Keratinocyte (primary cell): ENCODE results near the gene CLDN5. TPM values are rescaled to one million over a fixed set of nuclear protein-coding genes. Genes with fewer than 3 reads are reported as not detected.

Experiments used
- DNase-seq: peaks from one replicate; pipeline ENCODE4 v3.0.0-alpha.2; 2011; ENCODE audit warnings: low read depth, missing footprints, low spot score
- FAIRE-seq: peaks from 2 replicates; lab custom pipeline; 2011; peaks lifted over from hg19 to GRCh38; lab: Jason Lieb, UNC
- H2AFZ ChIP-seq: 2 replicates; pipeline ENCODE4 v1.6.0; 2012; ENCODE audit warnings: low read length, control low read depth, inconsistent platforms; ENCODE audit not compliant: control insufficient read depth
- H3K27ac ChIP-seq: 2 replicates; pipeline ENCODE4 v1.5.1; 2011; ENCODE audit warnings: low read length; ENCODE audit not compliant: control insufficient read depth, insufficient read depth
- H3K27me3 ChIP-seq: 3 replicates; pipeline ENCODE4 v1.6.0; 2011; ENCODE audit warnings: low read length; ENCODE audit not compliant: control insufficient read depth, insufficient read depth; ENCODE audit errors: extremely low read depth
- H3K36me3 ChIP-seq, 2 experiments: 2 replicates in 1 of 2; 3 replicates in 1 of 2; pipeline ENCODE4 v1.5.1; 2011; ENCODE audit warnings: low read length in 2 of 2, mild to moderate bottlenecking in 1 of 2; ENCODE audit not compliant: control insufficient read depth in 2 of 2, insufficient read depth in 2 of 2; ENCODE audit errors: extremely low read depth in 1 of 2
- H3K4me1 ChIP-seq: 3 replicates; pipeline ENCODE4 v1.5.1; 2011; ENCODE audit warnings: low read length; ENCODE audit not compliant: control insufficient read depth, insufficient read depth; ENCODE audit errors: extremely low read depth
- H3K4me2 ChIP-seq: 3 replicates; pipeline ENCODE4 v1.6.0; 2011; ENCODE audit warnings: low read depth, low read length; ENCODE audit not compliant: control insufficient read depth, insufficient read depth; ENCODE audit errors: extremely low read depth
- H3K4me3 ChIP-seq, 3 experiments: fragments of 200-600 bp in 1 of 3; sonication (generic) in 1 of 3; 2 replicates in 2 of 3; 3 replicates in 1 of 3; pipeline ENCODE4 v1.5.1; 2011 to 2016; ENCODE audit warnings: low read length in 3 of 3, mild to moderate bottlenecking in 3 of 3, control low read depth in 2 of 3, inconsistent platforms in 1 of 3, low read depth in 1 of 3, mixed read lengths in 1 of 3, mixed run types in 1 of 3, moderate library complexity in 1 of 3; ENCODE audit not compliant: control insufficient read depth in 2 of 3, insufficient read depth in 2 of 3; ENCODE audit errors: extremely low read depth in 1 of 3
- H3K79me2 ChIP-seq: 2 replicates; pipeline ENCODE4 v1.6.0; 2012; ENCODE audit warnings: low read length; ENCODE audit not compliant: control insufficient read depth, insufficient read depth
- H3K9ac ChIP-seq: 3 replicates; pipeline ENCODE4 v1.6.0; 2011; ENCODE audit warnings: low read length; ENCODE audit not compliant: control insufficient read depth, insufficient read depth; ENCODE audit errors: extremely low read depth
- H3K9me1 ChIP-seq: 3 replicates; pipeline ENCODE4 v1.6.0; 2011; ENCODE audit warnings: low read length; ENCODE audit not compliant: control insufficient read depth, insufficient read depth; ENCODE audit errors: extremely low read depth
- H3K9me3 ChIP-seq: 2 replicates; pipeline ENCODE4 v1.5.1; 2012; ENCODE audit warnings: low read depth, low read length; ENCODE audit not compliant: control insufficient read depth
- H4K20me1 ChIP-seq: 3 replicates; pipeline ENCODE4 v1.6.0; 2011; ENCODE audit warnings: low read length; ENCODE audit not compliant: control insufficient read depth, insufficient read depth; ENCODE audit errors: extremely low read depth
- EZH2 ChIP-seq: IDR thresholded peaks from one replicate; pipeline ENCODE4 v1.6.1; 2012; ENCODE audit warnings: inconsistent platforms, mild to moderate bottlenecking, low read length, moderate library complexity
- dilution Hi-C: fragments of 300-500 bp; cut with MboI; formaldehyde crosslinking; loops from one replicate; pipeline ENCODE4 v1.7.0; 2020; ENCODE audit warnings: low sequenced_read_pairs; ENCODE audit not compliant: extremely low pct_ligation_motif_present
- polyA plus RNA-seq, 5 experiments: library from polyadenylated mRNA; depleted of rRNA in 3 of 5; stranded (reverse) in 3 of 5; stranded (forward) in 1 of 5; unstranded in 1 of 5; fragments of >200 nt; gene quantifications; 1 replicate in 1 of 5; 2 replicates in 3 of 5; 3 replicates in 1 of 5; pipeline versions ENCODE4 v1.2.1 to v1.2.3, GENCODE V29; 2011 to 2012; ENCODE audit warnings: missing spikeins in 2 of 5, low read depth in 1 of 5, low replicate concordance in 1 of 5
- TF ChIP-seq, protein P1 (sequence below), 3 experiments: IDR thresholded peaks in 1 of 3; conservative IDR thresholded peaks in 1 of 3; optimal IDR thresholded peaks in 1 of 3; 2 replicates in 2 of 3; 3 replicates in 1 of 3; pipeline versions ENCODE3 to v1.5.1; 2011; ENCODE audit warnings: low read length in 3 of 3, mild to moderate bottlenecking in 3 of 3, moderate library complexity in 2 of 3, control low read depth in 1 of 3, inconsistent platforms in 1 of 3; ENCODE audit not compliant: insufficient read depth in 2 of 3; ENCODE audit errors: extremely low read depth in 1 of 3

The CLDN5 gene
- polyA plus RNA-seq, 1 donor (not counting 4 experiments of a cell fraction or from before 2014, with no cell fraction given) = not detected

- no peaks in the 10 kb centered on the region for H4K20me1 ChIP-seq
- H3K9me1 ChIP-seq = no peaks in the 10 kb centered on the region
- DNase-seq = no peak
- dilution Hi-C loops = no loop called here
- FAIRE-seq = no peak
- H3K27me3 ChIP-seq = no peaks in the 10 kb centered on the region
- H3K9me3 ChIP-seq = no peaks in the 10 kb centered on the region
- no peaks in the 10 kb centered on the region for H3K4me1 ChIP-seq
- no peaks in the 10 kb centered on the region for H3K79me2 ChIP-seq
- H3K36me3 ChIP-seq = peaks cover 0 to 3% of the 10 kb centered on the region in 2 experiments
- no peak overlapping the region for H3K4me3 ChIP-seq
- H3K4me2 ChIP-seq = no peak overlapping the region
- TF ChIP-seq, protein P1, sequence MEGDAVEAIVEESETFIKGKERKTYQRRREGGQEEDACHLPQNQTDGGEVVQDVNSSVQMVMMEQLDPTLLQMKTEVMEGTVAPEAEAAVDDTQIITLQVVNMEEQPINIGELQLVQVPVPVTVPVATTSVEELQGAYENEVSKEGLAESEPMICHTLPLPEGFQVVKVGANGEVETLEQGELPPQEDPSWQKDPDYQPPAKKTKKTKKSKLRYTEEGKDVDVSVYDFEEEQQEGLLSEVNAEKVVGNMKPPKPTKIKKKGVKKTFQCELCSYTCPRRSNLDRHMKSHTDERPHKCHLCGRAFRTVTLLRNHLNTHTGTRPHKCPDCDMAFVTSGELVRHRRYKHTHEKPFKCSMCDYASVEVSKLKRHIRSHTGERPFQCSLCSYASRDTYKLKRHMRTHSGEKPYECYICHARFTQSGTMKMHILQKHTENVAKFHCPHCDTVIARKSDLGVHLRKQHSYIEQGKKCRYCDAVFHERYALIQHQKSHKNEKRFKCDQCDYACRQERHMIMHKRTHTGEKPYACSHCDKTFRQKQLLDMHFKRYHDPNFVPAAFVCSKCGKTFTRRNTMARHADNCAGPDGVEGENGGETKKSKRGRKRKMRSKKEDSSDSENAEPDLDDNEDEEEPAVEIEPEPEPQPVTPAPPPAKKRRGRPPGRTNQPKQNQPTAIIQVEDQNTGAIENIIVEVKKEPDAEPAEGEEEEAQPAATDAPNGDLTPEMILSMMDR (optimal IDR thresholded peaks at IDR 0.05 in 1 of 3, IDR thresholded peaks at IDR 0.05 in 1 of 3, conservative IDR thresholded peaks at IDR 0.05 in 1 of 3; ENCODE audit: extremely low read depth in 1 of 3, insufficient read depth in 2 of 3, low read length in 3 of 3) = no peak
- TF ChIP-seq EZH2 = no peak
- no peak overlapping the region for H3K9ac ChIP-seq
- H2AFZ ChIP-seq = no peak overlapping the region
- no peak overlapping the region for H3K27ac ChIP-seq
These were observed 18.5 kb downstream of the CLDN5 start for GRCh38 chr22:19505735-19506126.

DNA sequence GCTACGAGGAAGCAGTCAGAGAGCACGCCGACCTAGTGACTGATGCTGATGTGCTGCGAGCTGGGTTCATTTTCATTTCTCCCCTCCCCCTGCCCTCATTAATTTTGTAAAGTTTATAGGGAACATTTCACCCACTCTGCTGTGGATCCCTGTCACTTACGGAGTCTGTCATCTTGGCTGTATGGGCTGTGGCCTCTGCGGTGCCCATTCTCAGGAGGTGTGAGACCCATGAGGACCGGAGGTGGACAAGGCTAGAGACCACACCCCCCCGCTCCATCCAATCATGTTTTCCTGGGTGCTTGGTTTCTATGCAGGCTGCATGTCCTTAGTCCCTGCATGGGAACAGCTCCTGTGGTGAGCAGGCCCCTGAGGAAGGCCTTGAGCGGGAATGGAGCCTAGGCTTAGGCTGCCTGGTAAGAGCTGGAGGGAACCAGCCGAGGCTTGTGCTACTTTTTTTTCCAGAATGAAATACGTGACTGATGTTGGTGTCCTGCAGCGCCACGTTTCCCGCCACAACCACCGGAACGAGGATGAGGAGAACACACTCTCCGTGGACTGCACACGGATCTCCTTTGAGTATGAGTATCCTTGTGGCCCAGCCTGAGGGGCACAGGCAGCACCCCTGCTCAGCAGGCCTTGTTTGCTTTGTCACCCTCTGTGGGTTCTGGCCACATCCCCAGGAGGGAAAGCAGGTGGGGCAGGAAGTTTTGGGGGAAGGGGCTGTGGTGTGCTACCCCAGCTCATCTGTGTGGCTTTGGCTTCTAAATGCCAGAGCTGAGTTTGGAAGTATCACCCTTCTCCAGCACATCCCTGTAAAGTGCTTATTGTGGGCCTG, 19.1 kb downstream of the CLDN5 start:
- TF ChIP-seq EZH2 = no peak
- TF ChIP-seq, protein P1 (optimal IDR thresholded peaks at IDR 0.05 in 1 of 3, IDR thresholded peaks at IDR 0.05 in 1 of 3, conservative IDR thresholded peaks at IDR 0.05 in 1 of 3; ENCODE audit: extremely low read depth in 1 of 3, insufficient read depth in 2 of 3, low read length in 3 of 3) = no peak
- no peaks in the 10 kb centered on the region for H4K20me1 ChIP-seq

More for the DNA sequence above, 19.1 kb downstream of the CLDN5 start:
- Histone ChIP-seq H3K9ac (no peak overlapping the region), H3K9me1 (no peaks in the 10 kb centered on the region), H3K27me3 (no peaks in the 10 kb centered on the region), H3K36me3 (peaks cover 0 to 3% of the 10 kb centered on the region in 2 experiments), H3K79me2 (no peaks in the 10 kb centered on the region), H2AFZ (no peak overlapping the region), H3K4me1 (no peaks in the 10 kb centered on the region), H3K4me3 (no peak overlapping the region), H3K27ac (no peak overlapping the region), H3K9me3 (no peaks in the 10 kb centered on the region), H3K4me2 (no peak overlapping the region)
- dilution Hi-C loops = no loop called here
- no peak for FAIRE-seq
- no peak for DNase-seq
